CD14-positive monocyte (primary cell): Measurements from ENCODE around the gene AHNAK2. TPM values are rescaled to one million over a fixed set of nuclear protein-coding genes. Genes with fewer than 3 reads are reported as not detected.

Experiments
- DNase-seq, 3 donors: peaks; one replicate each; pipeline ENCODE4 v3.0.0-alpha.2; 2011 to 2022
- H2AFZ ChIP-seq: 2 replicates; pipeline ENCODE4 v1.6.0; 2012; ENCODE audit warnings: mild to moderate bottlenecking, low read depth, low read length, inconsistent platforms; ENCODE audit not compliant: insufficient read depth, poor library complexity, severe bottlenecking
- H3K27ac ChIP-seq, 2 donors: 1 replicate in 1 of 2; 2 replicates in 1 of 2; pipeline ENCODE4 v1.5.1; 2012 to 2013; ENCODE audit warnings: low read length in 2 of 2, control low read depth in 1 of 2, inconsistent platforms in 1 of 2, low read depth in 1 of 2, mild to moderate bottlenecking in 1 of 2
- H3K27me3 ChIP-seq, 2 donors: one replicate each; pipeline versions ENCODE4 v1.6.0 to v1.6.1; 2011 to 2013; ENCODE audit warnings: low read length in 2 of 2; ENCODE audit not compliant: control insufficient read depth in 2 of 2, insufficient read depth in 2 of 2
- H3K36me3 ChIP-seq, 2 donors: replicated peaks in 1 of 2; 1 replicate in 1 of 2; 2 replicates in 1 of 2; pipeline versions ENCODE4 v1.5.1 to v1.6.1; 2012 to 2013; ENCODE audit warnings: low read length in 2 of 2, control low read depth in 1 of 2, inconsistent platforms in 1 of 2, mild to moderate bottlenecking in 1 of 2; ENCODE audit not compliant: insufficient read depth in 2 of 2, control insufficient read depth in 1 of 2
- H3K4me1 ChIP-seq, 2 donors: 1 replicate in 1 of 2; 2 replicates in 1 of 2; pipeline versions ENCODE4 v1.5.1 to v1.6.1; 2012 to 2013; ENCODE audit warnings: low read length in 2 of 2, control low read depth in 1 of 2, inconsistent platforms in 1 of 2, mild to moderate bottlenecking in 1 of 2, moderate library complexity in 1 of 2; ENCODE audit not compliant: insufficient read depth in 2 of 2, control insufficient read depth in 1 of 2
- H3K4me2 ChIP-seq: replicated peaks from 2 replicates; pipeline ENCODE3; 2012; ENCODE audit warnings: low read length, moderate library complexity, mild to moderate bottlenecking; ENCODE audit not compliant: poor library complexity, severe bottlenecking; ENCODE audit errors: extremely low read depth
- H3K4me3 ChIP-seq, 3 experiments: fragments of 200-600 bp in 1 of 3; sonication (generic) in 1 of 3; replicated peaks in 1 of 3; 1 replicate in 2 of 3; 2 replicates in 1 of 3; pipeline ENCODE4 v1.5.1; 2011 to 2013; ENCODE audit warnings: low read length in 3 of 3, mild to moderate bottlenecking in 3 of 3, control low read depth in 2 of 3, low read depth in 2 of 3, inconsistent platforms in 1 of 3, moderate library complexity in 1 of 3
- H3K79me2 ChIP-seq: 2 replicates; pipeline ENCODE4 v1.6.0; 2012; ENCODE audit warnings: mild to moderate bottlenecking, control low read depth, inconsistent platforms, low read length, moderate library complexity; ENCODE audit not compliant: insufficient read depth
- H3K9ac ChIP-seq: 2 replicates; pipeline ENCODE4 v1.6.0; 2017; ENCODE audit warnings: low read length, mild to moderate bottlenecking; ENCODE audit not compliant: insufficient read depth, poor library complexity, severe bottlenecking
- H3K9me3 ChIP-seq, 2 donors: replicated peaks in 1 of 2; 1 replicate in 1 of 2; 2 replicates in 1 of 2; pipeline versions ENCODE4 v1.5.1 to v1.6.1; 2012 to 2013; ENCODE audit warnings: low read length in 2 of 2, control low read depth in 1 of 2; ENCODE audit not compliant: control insufficient read depth in 1 of 2, insufficient read depth in 1 of 2
- H4K20me1 ChIP-seq: 2 replicates; pipeline ENCODE4 v1.6.0; 2012; ENCODE audit warnings: mild to moderate bottlenecking, low read length, control low read depth, moderate library complexity; ENCODE audit not compliant: insufficient read depth
- H3K27ac Mint-ChIP-seq, 7 donors: one replicate each; pipeline ENCODE4 v1.8.0; 2020; ENCODE audit warnings: mild to moderate bottlenecking in 7 of 7, mixed read lengths in 7 of 7, moderate library complexity in 6 of 7, inconsistent platforms in 2 of 7
- H3K27me3 Mint-ChIP-seq, 3 donors: one replicate each; pipeline ENCODE4 v1.8.0; 2021 to 2022; ENCODE audit warnings: low read depth in 3 of 3, mild to moderate bottlenecking in 3 of 3, mixed read lengths in 3 of 3, moderate library complexity in 3 of 3, inconsistent platforms in 1 of 3
- H3K36me3 Mint-ChIP-seq, 2 donors: one replicate each; pipeline ENCODE4 v1.8.0; 2020; ENCODE audit warnings: mixed read lengths in 2 of 2, inconsistent platforms in 1 of 2, mild to moderate bottlenecking in 1 of 2
- H3K4me1 Mint-ChIP-seq: one replicate; pipeline ENCODE4 v1.8.0; 2020; ENCODE audit warnings: mild to moderate bottlenecking, mixed read lengths
- H3K4me3 Mint-ChIP-seq, 2 donors: one replicate each; pipeline ENCODE4 v1.8.0; 2020; ENCODE audit warnings: mild to moderate bottlenecking in 2 of 2, mixed read lengths in 2 of 2, moderate library complexity in 1 of 2
- H3K9me3 Mint-ChIP-seq, 7 donors: one replicate each; pipeline ENCODE4 v1.8.0; 2020 to 2022; ENCODE audit warnings: mixed read lengths in 7 of 7, mild to moderate bottlenecking in 6 of 7, moderate library complexity in 6 of 7, inconsistent platforms in 2 of 7
- CTCF ChIP-seq: fragments of 200-600 bp; IDR thresholded peaks from one replicate; pipeline ENCODE4 v1.8.0; 2022; ENCODE audit warnings: antibody characterized with exemption, mild to moderate bottlenecking
- WGBS: methylation state at CpG from one replicate; pipeline ENCODE4 v1.1.5; 2013; ENCODE audit warnings: missing lambda C conversion rate; ENCODE audit not compliant: insufficient coverage; 5-methylcytosine and 5-hydroxymethylcytosine counted together
- intact Hi-C, 2 donors: fragments of 100-400 bp; cut with micrococcal nuclease; formaldehyde crosslinking; loops; one replicate each; pipeline versions ENCODE4 v1.15.0 to v1.15.1; 2023
- polyA plus RNA-seq, 3 donors: library from polyadenylated mRNA; depleted of rRNA in 1 of 3; unstranded in 2 of 3; stranded (reverse) in 1 of 3; fragments of 300-500 nt in 2 of 3; fragments of >200 nt in 1 of 3; fragmentation: Illumina TruSeq in 2 of 3; gene quantifications; 1 replicate in 2 of 3; 2 replicates in 1 of 3; pipeline ENCODE4 v1.2.3, GENCODE V29; 2012 to 2021

Gene AHNAK2
- polyA plus RNA-seq, 3 donors: 0.01 TPM; not detected in 2

- H3K36me3 ChIP-seq: no peaks in the 10 kb centered on the region
- peaks cover 8 to 10% (median 8%) of the 10 kb centered on the region in 3 donors for H3K27me3 Mint-ChIP-seq
- H3K27me3 ChIP-seq: no peaks in the 10 kb centered on the region
- no peaks in the 10 kb centered on the region for H4K20me1 ChIP-seq
- H3K4me3 Mint-ChIP-seq: no peak overlapping the region
- intact Hi-C loops: no loop called here
- 90% methylated on average over 3 of the region's 3 CpGs for WGBS
- H3K9ac ChIP-seq: no peak overlapping the region
- H3K4me2 ChIP-seq: no peak overlapping the region
- no peaks in the 10 kb centered on the region for H3K79me2 ChIP-seq
- H3K9me3 Mint-ChIP-seq: peaks cover 0 to 2% (median 0%) of the 10 kb centered on the region in 7 donors
- no peak overlapping the region for H3K27ac Mint-ChIP-seq
- H3K36me3 Mint-ChIP-seq: no peaks in the 10 kb centered on the region
- H3K9me3 ChIP-seq: no peaks in the 10 kb centered on the region
- H3K4me3 ChIP-seq: no peak overlapping the region
- no peaks in the 10 kb centered on the region for H3K4me1 ChIP-seq
- no peak overlapping the region for H3K27ac ChIP-seq
- DNase-seq: no peak
- TF ChIP-seq CTCF: no peak
- no peak overlapping the region for H2AFZ ChIP-seq
- H3K4me1 Mint-ChIP-seq: peaks cover 5% of the 10 kb centered on the region
These were observed 22.8 kb downstream of the AHNAK2 start for GRCh38 chr14:104955396-104955770.

- Mint-ChIP-seq H3K36me3 (no peaks in the 10 kb centered on the region), H3K4me3 (no peak overlapping the region), H3K4me1 (peaks cover 5% of the 10 kb centered on the region), H3K27me3 (peaks cover 7 to 10% (median 8%) of the 10 kb centered on the region in 3 donors), H3K27ac (no peak overlapping the region), H3K9me3 (peaks cover 0 to 2% (median 0%) of the 10 kb centered on the region in 7 donors)
- Histone ChIP-seq H3K27me3 (no peaks in the 10 kb centered on the region), H3K4me2 (no peak overlapping the region), H3K9me3 (no peaks in the 10 kb centered on the region), H2AFZ (no peak overlapping the region), H4K20me1 (no peaks in the 10 kb centered on the region), H3K36me3 (no peaks in the 10 kb centered on the region), H3K4me1 (no peaks in the 10 kb centered on the region), H3K27ac (no peak overlapping the region), H3K4me3 (no peak overlapping the region), H3K79me2 (no peaks in the 10 kb centered on the region), H3K9ac (no peak overlapping the region)
- WGBS: 96% methylated on average over 8 of the region's 13 CpGs
- DNase-seq: no peak
- no peak for TF ChIP-seq CTCF
- intact Hi-C loops: no loop called here
These were observed 23.3 kb downstream of the AHNAK2 start for GRCh38 chr14:104954746-104955395.
